Fibroblast of the aortic adventitia (primary cell): ENCODE data around the gene ADGRD1. TPM values are rescaled to one million over a fixed set of nuclear protein-coding genes. Genes with fewer than 3 reads are reported as not detected.

Source experiments
- DNase-seq: peaks from one replicate; pipeline ENCODE4 v3.0.0-alpha.2; 2010; ENCODE audit warnings: low read depth
- H3K4me3 ChIP-seq: 2 replicates; pipeline ENCODE4 v1.5.1; 2011; ENCODE audit warnings: low read depth, mild to moderate bottlenecking, control low read depth, low read length, moderate library complexity
- CTCF ChIP-seq: IDR thresholded peaks from 2 replicates; pipeline ENCODE4 v1.5.1; 2011; ENCODE audit warnings: mild to moderate bottlenecking, low read length, control low read depth, inconsistent platforms; ENCODE audit not compliant: insufficient read depth
- total RNA-seq: library from RNA; depleted of rRNA; stranded (reverse); fragments of >200 nt; gene quantifications from 2 replicates; pipeline ENCODE4 v1.2.3, GENCODE V29; 2012; ENCODE audit warnings: low replicate concordance

Gene ADGRD1
- total RNA-seq, 1 donor = 1.2 TPM

- no peak for DNase-seq
- no peak overlapping the region for H3K4me3 ChIP-seq
- no peak for TF ChIP-seq CTCF
Observed at GRCh38 chr12:130988261-130988660, 34.6 kb downstream of the ADGRD1 start.

GRCh38 chr12:130988751-130989150 is 35.0 kb downstream of the ADGRD1 start:
- no peak for DNase-seq
- TF ChIP-seq CTCF = no peak

GRCh38 chr12:130989391-130989790 is 35.7 kb downstream of the ADGRD1 start:
- no peak overlapping the region for H3K4me3 ChIP-seq
- no peak for DNase-seq
- no peak for TF ChIP-seq CTCF

More at GRCh38 chr12:130988751-130989150, 35.0 kb downstream of the ADGRD1 start:
- no peak overlapping the region for H3K4me3 ChIP-seq

- no peak overlapping the region for H3K4me3 ChIP-seq
- no peak for TF ChIP-seq CTCF
- DNase-seq = no peak
Observed at GRCh38 chr12:130990034-130990433, 36.3 kb downstream of the ADGRD1 start.

- H3K4me3 ChIP-seq = no peak overlapping the region
- TF ChIP-seq CTCF = no peak
- DNase-seq = no peak
Observed at GRCh38 chr12:130992448-130992847, 38.7 kb downstream of the ADGRD1 start.

- TF ChIP-seq CTCF = no peak
- DNase-seq = no peak
- no peak overlapping the region for H3K4me3 ChIP-seq
Observed at GRCh38 chr12:130992979-130993538, 39.4 kb downstream of the ADGRD1 start.
